ENCODE data around the gene MYO5A. TPM values are rescaled to one million over a fixed set of nuclear protein-coding genes. Genes with fewer than 3 reads are reported as not detected.

Gene MYO5A
- total RNA-seq, 1 experiment from 2014 or later = 29.2 TPM

DNA sequence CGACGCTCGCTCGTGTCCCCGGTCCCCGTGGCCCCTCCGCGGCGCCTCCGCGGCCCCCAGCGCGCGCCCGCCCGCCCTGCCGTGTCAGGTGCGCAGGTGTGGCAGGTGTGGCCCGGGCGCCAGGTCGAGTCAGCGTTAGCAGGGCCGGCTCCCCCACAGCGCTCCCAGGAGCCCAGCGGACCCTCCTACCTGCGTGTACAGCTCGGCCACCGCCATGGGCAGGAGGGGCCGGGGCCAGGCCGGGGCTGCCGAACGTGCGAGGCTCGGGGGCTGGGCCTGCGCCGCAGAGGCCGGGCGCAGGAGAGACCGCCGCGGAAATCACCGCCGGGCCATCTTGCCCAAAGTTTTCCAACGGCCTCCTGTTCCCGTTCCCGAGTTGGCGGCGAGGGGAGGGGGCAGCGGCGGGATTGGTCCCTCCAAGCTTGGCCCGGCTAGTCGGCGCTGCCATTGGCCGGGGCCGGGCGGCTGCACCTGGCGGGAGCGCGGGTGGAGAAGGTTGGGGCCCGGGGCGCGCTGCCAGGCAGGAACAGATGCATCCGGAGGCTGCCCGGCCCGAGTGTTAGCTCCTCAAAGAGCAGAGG, 233.2 kb downstream of the MYO5A start, which contains the start of gene MYO5C (continued):
- TF ChIP-seq, protein P1, sequence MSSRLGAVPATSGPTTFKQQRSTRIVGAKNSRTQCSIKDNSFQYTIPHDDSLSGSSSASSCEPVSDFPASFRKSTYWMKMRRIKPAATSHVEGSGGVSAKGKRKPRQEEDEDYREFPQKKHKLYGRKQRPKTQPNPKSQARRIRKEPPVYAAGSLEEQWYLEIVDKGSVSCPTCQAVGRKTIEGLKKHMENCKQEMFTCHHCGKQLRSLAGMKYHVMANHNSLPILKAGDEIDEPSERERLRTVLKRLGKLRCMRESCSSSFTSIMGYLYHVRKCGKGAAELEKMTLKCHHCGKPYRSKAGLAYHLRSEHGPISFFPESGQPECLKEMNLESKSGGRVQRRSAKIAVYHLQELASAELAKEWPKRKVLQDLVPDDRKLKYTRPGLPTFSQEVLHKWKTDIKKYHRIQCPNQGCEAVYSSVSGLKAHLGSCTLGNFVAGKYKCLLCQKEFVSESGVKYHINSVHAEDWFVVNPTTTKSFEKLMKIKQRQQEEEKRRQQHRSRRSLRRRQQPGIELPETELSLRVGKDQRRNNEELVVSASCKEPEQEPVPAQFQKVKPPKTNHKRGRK (CRISPR knock-in tag; IDR thresholded peaks at IDR 0.05; ENCODE audit: borderline replicate concordance) = no peak
- TF ChIP-seq ZNF317 (CRISPR knock-in tag; IDR thresholded peaks at IDR 0.05; ENCODE audit: borderline replicate concordance, low read depth) (0 out of 2 replicates have a peak, but pooled peaks have one; percentile 47), NR2C2 (CRISPR knock-in tag; IDR thresholded peaks at IDR 0.05) (no peak), NFE2L1 (CRISPR knock-in tag; IDR thresholded peaks at IDR 0.05) (no peak), RELA (CRISPR knock-in tag; IDR thresholded peaks at IDR 0.05; ENCODE audit: borderline replicate concordance) (no peak), ZBTB21 (CRISPR knock-in tag; IDR thresholded peaks at IDR 0.05; ENCODE audit: borderline replicate concordance) (0 out of 2 replicates have a peak, but pooled peaks have one; percentile 25), HMGXB4 (CRISPR knock-in tag; IDR thresholded peaks at IDR 0.05) (peak; percentile 89; the same call in 1 of the 2 replicates), ATF1 (CRISPR knock-in tag; IDR thresholded peaks at IDR 0.05) (no peak), FOXP1 (CRISPR knock-in tag; IDR thresholded peaks at IDR 0.05; ENCODE audit: borderline replicate concordance) (peak; percentile 59), EMX1 (CRISPR knock-in tag; IDR thresholded peaks at IDR 0.05) (no peak), SMAD3 (CRISPR knock-in tag; IDR thresholded peaks at IDR 0.05; ENCODE audit: borderline replicate concordance) (no peak), ZNF532 (CRISPR knock-in tag; IDR thresholded peaks at IDR 0.05; ENCODE audit: borderline replicate concordance) (no peak), PREB (CRISPR knock-in tag; IDR thresholded peaks at IDR 0.05; ENCODE audit: borderline replicate concordance) (0 out of 2 replicates have a peak, but pooled peaks have one; percentile 39), MLX (CRISPR knock-in tag; IDR thresholded peaks at IDR 0.05) (no peak), ZNF423 (CRISPR knock-in tag; IDR thresholded peaks at IDR 0.05) (no peak), JUN (CRISPR knock-in tag; IDR thresholded peaks at IDR 0.05) (no peak), USF1 (CRISPR knock-in tag; IDR thresholded peaks at IDR 0.05) (peak; percentile 28; the same call in 1 of the 2 replicates)
- TF ChIP-seq, protein P2, sequence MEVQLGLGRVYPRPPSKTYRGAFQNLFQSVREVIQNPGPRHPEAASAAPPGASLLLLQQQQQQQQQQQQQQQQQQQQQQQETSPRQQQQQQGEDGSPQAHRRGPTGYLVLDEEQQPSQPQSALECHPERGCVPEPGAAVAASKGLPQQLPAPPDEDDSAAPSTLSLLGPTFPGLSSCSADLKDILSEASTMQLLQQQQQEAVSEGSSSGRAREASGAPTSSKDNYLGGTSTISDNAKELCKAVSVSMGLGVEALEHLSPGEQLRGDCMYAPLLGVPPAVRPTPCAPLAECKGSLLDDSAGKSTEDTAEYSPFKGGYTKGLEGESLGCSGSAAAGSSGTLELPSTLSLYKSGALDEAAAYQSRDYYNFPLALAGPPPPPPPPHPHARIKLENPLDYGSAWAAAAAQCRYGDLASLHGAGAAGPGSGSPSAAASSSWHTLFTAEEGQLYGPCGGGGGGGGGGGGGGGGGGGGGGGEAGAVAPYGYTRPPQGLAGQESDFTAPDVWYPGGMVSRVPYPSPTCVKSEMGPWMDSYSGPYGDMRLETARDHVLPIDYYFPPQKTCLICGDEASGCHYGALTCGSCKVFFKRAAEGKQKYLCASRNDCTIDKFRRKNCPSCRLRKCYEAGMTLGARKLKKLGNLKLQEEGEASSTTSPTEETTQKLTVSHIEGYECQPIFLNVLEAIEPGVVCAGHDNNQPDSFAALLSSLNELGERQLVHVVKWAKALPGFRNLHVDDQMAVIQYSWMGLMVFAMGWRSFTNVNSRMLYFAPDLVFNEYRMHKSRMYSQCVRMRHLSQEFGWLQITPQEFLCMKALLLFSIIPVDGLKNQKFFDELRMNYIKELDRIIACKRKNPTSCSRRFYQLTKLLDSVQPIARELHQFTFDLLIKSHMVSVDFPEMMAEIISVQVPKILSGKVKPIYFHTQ (CRISPR knock-in tag; IDR thresholded peaks at IDR 0.05) = no peak
- TF ChIP-seq, protein P3, sequence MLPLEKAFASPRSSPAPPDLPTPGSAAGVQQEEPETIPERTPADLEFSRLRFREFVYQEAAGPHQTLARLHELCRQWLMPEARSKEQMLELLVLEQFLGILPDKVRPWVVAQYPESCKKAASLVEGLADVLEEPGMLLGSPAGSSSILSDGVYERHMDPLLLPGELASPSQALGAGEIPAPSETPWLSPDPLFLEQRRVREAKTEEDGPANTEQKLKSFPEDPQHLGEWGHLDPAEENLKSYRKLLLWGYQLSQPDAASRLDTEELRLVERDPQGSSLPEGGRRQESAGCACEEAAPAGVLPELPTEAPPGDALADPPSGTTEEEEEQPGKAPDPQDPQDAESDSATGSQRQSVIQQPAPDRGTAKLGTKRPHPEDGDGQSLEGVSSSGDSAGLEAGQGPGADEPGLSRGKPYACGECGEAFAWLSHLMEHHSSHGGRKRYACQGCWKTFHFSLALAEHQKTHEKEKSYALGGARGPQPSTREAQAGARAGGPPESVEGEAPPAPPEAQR (CRISPR knock-in tag; IDR thresholded peaks at IDR 0.05) = no peak
